HG03196 (cell line): ENCODE results near the gene XPR1.

Source experiments
- ATAC-seq: cut with Tn5 transposase; IDR thresholded peaks from one replicate; pipeline ENCODE4 v1.9.1; 2021; ENCODE audit not compliant: unreplicated experiment

The XPR1 gene

DNA sequence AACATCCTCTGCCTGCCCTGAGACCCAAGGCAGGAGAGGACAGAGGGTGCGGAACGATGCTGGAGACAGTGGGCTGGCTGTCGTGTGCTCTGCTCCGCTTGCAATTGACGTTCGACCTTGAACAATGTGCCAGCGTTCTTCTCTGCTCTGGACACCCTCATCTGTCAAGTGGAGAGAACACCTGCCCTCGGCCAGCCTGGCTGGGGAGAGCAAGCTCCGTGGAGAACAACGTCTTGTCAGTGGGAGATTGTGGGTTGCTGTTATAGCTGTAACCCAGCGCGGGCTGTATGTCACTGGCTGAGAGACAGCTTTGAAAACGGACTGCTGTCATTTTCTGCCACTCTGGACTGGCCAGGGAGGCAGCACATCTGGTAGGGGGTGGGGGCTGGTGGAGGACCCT lies 295.5 kb downstream of the XPR1 start:
- no peak for ATAC-seq

DNA sequence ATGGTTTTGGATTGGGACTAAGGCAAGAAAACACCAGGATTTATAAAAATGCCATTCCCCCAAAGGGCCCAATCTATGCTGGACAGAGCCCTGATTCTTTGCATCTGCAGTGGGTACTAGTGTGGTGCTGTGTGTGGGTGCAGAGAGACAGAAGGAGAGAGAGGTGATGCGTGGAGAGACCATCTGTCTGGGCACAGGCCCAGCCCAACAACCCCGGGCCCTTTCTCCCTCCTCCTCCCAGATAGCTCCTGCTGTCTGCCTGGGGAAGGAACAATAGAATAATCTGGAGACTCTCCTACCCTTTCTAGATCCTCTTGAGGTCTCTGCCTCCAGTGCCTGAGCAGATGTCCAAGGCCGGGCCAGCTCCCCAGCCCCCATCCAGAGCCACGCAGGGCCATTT lies 296.0 kb downstream of the XPR1 start:
- ATAC-seq: no peak

DNA sequence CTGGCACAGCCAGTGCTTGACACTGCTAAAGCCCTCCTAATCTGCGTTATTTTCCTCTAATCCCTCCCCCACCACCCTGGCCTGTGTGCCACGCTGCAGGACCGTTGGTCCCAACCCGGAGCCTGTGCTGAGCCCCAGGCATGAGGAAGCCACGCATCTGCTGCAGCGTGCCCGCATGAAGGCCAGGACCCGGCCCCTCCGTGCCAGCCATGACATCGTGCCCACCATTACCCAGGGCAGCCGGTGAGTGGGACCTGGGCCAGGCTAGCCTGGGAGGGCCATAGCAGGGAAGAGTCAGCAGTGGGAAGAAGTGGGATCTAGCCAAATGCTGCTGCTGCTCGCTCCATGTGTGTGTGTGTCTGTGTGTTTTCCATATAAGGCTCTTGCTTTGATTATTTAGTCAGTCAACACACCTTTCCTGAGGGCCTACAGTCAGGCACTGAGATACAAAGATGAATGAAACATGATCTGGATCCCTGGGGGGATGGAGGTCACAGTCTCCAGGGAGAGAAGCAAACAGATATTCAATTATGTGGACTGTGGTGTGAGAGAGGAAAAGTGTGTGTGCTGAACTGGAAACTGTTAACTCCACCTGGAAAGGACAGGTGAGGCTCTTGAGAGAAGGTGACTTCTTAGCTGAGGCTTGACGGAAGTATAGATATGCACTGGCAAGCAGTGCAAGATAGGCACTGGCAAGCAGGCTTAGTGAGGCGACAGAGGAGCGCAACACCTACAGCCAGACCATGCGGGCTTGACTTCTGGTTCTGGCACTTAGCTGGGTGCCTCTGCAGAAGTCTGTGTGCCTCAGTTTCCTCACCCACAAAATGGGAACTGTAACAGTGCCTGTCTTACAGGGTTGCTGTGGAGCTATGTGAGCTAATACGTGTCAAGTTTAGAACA lies 296.8 kb downstream of the XPR1 start:
- no peak for ATAC-seq

DNA sequence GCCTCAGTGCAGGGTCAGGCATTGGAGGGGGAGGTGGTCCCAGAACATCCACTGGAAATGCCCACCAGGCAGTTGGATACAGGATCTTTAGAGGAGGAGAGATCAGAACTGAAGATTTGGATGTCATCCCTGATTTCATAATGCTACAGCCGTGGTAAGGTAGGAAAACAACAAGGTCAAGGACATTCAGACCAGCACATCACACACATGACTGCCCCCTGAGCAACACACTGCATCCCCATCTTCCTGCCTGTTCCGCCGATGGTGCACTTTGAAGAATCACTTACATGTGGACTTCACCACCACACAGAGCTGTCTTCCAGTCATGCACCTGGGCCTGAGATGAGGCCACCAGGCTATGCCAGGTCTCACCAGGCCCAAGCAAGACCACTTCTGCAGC lies 297.6 kb downstream of the XPR1 start:
- ATAC-seq: no peak

- no peak for ATAC-seq
Measured at GRCh38 chr1:180930687-180931086, 298.9 kb downstream of the XPR1 start.

GRCh38 chr1:180931529-180931928 lies 299.7 kb downstream of the XPR1 start:
- ATAC-seq: no peak

GRCh38 chr1:180932378-180932777 lies 300.6 kb downstream of the XPR1 start:
- no peak for ATAC-seq

- no peak for ATAC-seq
Measured at GRCh38 chr1:180933141-180933540, 301.3 kb downstream of the XPR1 start.

DNA sequence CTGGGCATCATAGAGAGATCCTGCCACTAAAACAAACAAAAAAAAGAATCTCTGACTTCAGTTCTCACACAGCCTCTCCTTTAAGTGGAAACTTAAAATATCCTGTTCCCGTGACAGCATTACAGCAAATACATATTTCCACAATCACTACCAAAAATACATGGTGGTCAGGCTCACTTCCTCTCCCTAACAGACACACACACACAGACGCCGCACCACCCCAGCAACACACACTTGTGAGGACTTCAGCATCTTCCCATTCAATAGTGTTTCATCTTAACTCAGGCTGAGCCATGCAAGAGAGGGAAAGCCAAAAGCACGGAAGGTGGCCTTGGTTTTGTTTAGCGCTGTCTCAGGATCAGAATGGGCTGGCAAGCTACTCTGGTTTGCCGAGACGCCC lies 302.7 kb downstream of the XPR1 start:
- no peak for ATAC-seq

GRCh38 chr1:180935326-180936109 lies 303.7 kb downstream of the XPR1 start:
- no peak for ATAC-seq

DNA sequence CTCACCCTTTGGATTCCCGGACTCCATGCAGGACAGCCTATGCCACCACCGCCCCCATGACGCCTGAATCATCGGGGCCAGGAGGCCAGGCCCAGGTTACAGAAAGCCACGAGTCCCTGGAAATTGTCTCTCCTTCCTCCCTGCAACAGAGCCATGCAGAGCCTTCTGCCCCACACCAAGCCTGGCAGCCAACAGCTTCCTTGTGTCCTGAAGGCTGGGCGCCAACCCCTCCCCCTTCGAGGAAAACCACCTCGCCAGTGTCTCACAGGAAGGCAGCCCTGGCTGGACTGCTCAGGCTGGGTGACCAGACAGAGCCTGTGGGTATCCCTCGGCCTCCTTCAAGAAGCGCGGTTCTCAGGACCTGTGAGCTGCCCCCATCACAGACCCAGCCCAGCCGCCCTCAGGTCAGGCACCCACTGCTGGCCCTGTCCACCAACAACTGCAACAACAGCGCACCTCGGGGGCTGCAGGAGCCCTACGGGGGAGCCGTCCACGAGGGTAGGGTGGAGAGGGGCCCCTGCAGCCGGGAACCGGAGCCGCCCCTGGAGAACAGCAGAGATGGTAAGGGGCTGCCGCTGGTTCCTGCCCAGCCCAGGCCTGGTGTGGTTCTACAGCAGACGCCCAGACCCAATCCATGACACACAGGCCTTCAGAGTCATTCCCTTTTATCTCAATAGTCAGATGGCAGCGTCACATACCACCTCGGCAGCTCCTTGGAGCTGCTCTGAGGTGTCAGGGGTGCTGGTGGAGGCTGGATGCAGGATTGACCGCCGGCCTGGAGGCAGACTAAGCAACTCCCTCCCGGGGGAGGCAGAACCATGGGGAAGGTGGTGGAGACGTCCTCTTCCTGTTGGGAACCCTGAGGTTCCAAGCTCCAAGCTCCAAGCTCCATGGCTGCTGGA lies 304.5 kb downstream of the XPR1 start:
- no peak for ATAC-seq

GRCh38 chr1:180937012-180937372 lies 305.2 kb downstream of the XPR1 start:
- no peak for ATAC-seq

DNA sequence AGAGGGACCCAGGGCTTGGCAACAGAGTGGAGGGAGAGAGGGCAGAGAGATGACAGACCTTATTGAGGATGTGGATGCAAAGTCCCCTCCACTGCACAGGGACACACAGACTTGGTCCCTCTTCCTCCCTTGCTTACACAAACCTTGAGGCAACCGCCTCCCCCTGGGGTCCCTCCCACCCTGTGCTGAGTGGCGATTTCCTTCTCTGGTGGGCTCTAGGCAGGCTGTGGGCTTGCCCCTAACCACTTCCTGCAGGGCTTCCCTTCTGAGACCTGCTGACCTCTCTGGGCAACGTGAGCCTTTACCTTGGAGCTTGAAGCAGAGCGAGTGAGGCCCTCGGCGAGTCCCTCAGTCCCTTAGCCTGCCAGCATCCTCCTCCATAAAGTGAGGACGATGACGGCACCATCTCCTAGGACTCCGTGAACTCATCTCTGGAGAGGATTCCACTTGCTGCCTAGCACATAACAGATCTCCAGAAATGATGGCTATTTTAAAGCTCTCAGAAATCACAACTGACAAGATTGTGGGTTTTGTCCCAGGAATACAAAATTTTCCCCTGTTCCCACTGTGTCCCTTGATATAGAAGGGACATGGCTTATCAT lies 305.9 kb downstream of the XPR1 start:
- no peak for ATAC-seq

DNA sequence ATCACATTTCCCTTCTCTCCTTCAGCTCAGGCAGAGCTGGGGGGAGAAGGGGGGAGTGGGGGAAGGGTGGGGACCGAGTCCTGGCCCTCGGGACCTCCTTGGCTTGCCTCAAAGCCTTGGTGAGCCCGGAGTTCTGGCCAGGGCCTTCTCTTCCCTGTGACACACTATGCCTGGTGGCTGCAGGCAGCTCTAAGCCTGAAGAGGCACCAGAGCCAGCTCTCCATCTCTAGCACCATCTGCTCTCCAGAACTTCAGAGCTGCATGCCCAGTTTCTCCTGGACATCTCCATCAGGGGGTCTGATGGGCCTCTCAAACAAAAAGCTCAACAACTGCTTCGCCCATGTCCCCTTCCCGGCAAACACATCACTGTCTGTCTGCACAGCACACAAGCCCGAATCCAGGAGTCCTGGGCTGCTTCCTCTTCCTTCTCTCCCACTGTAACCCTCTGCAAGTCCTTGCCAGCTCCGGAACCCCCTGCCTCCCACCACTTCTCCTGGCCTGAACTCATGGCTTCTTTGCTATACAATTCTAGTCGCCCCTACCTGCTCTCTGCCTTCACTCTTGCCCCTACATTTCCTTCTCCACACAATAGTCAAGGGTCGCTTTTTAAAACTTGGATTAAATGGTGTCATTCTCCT lies 307.4 kb downstream of the XPR1 start:
- no peak for ATAC-seq

- ATAC-seq: no peak
Measured at GRCh38 chr1:180939711-180940103, 307.9 kb downstream of the XPR1 start.
